Measurements from ENCODE around the gene GOLT1A.

GOLT1A gene

GRCh38 chr1:204259782-204260181 lies 46.0 kb upstream of the GOLT1A start:
- Histone ChIP-seq H3K79me2 (ENCODE audit: insufficient read depth, low read length) (no peaks in the 10 kb centered on the region), H3K9ac (ENCODE audit: low read depth, low read length, poor library complexity, severe bottlenecking) (no peak overlapping the region), H3K4me1 (ENCODE audit: insufficient read depth, low read length, poor library complexity, severe bottlenecking) (peaks cover 4% of the 10 kb centered on the region), H3K4me3 (ENCODE audit: low read length, poor library complexity, severe bottlenecking) (no peak overlapping the region), H3K27me3 (ENCODE audit: insufficient read depth, low read length, poor library complexity, severe bottlenecking) (no peaks in the 10 kb centered on the region), H3K9me2 (replicated peaks; ENCODE audit: low read depth, low read length) (no peaks in the 10 kb centered on the region), H3K4me2 (ENCODE audit: low read depth, low read length, poor library complexity, severe bottlenecking) (no peak overlapping the region), H3K36me3 (ENCODE audit: insufficient read depth, low read length) (no peaks in the 10 kb centered on the region), H3K9me3 (ENCODE audit: insufficient read depth, low read depth, low read length) (no peaks in the 10 kb centered on the region), H3F3A (ENCODE audit: low read depth) (no peaks in the 10 kb centered on the region), H4K20me1 (ENCODE audit: insufficient read depth, low read length, poor library complexity, severe bottlenecking) (no peaks in the 10 kb centered on the region), H2AFZ (ENCODE audit: low read length) (no peak overlapping the region)
- TF ChIP-seq EZH2phosphoT487 (IDR thresholded peaks at IDR 0.05; ENCODE audit: borderline replicate concordance), result no peak
- TF ChIP-seq, protein P1, sequence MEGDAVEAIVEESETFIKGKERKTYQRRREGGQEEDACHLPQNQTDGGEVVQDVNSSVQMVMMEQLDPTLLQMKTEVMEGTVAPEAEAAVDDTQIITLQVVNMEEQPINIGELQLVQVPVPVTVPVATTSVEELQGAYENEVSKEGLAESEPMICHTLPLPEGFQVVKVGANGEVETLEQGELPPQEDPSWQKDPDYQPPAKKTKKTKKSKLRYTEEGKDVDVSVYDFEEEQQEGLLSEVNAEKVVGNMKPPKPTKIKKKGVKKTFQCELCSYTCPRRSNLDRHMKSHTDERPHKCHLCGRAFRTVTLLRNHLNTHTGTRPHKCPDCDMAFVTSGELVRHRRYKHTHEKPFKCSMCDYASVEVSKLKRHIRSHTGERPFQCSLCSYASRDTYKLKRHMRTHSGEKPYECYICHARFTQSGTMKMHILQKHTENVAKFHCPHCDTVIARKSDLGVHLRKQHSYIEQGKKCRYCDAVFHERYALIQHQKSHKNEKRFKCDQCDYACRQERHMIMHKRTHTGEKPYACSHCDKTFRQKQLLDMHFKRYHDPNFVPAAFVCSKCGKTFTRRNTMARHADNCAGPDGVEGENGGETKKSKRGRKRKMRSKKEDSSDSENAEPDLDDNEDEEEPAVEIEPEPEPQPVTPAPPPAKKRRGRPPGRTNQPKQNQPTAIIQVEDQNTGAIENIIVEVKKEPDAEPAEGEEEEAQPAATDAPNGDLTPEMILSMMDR (conservative IDR thresholded peaks at IDR 0.05; ENCODE audit: low read length), result no peak

- TF ChIP-seq EZH2phosphoT487 (IDR thresholded peaks at IDR 0.05; ENCODE audit: borderline replicate concordance), result no peak
- TF ChIP-seq, protein P1 (conservative IDR thresholded peaks at IDR 0.05; ENCODE audit: low read length), result no peak
- no peak overlapping the region for H3K9ac ChIP-seq (ENCODE audit: low read depth, low read length, poor library complexity, severe bottlenecking)
- H3F3A ChIP-seq (ENCODE audit: low read depth), result no peaks in the 10 kb centered on the region
- no peaks in the 10 kb centered on the region for H3K79me2 ChIP-seq (ENCODE audit: insufficient read depth, low read length)
- no peak overlapping the region for H3K4me3 ChIP-seq (ENCODE audit: low read length, poor library complexity, severe bottlenecking)
- H3K36me3 ChIP-seq (ENCODE audit: insufficient read depth, low read length), result no peaks in the 10 kb centered on the region
- H3K9me3 ChIP-seq (ENCODE audit: insufficient read depth, low read depth, low read length), result no peaks in the 10 kb centered on the region
- H3K27me3 ChIP-seq (ENCODE audit: insufficient read depth, low read length, poor library complexity, severe bottlenecking), result no peaks in the 10 kb centered on the region
- H3K4me1 ChIP-seq (ENCODE audit: insufficient read depth, low read length, poor library complexity, severe bottlenecking), result peaks cover 4% of the 10 kb centered on the region
- H3K9me2 ChIP-seq (replicated peaks; ENCODE audit: low read depth, low read length), result no peaks in the 10 kb centered on the region
- no peaks in the 10 kb centered on the region for H4K20me1 ChIP-seq (ENCODE audit: insufficient read depth, low read length, poor library complexity, severe bottlenecking)
- no peak overlapping the region for H3K4me2 ChIP-seq (ENCODE audit: low read depth, low read length, poor library complexity, severe bottlenecking)
- H2AFZ ChIP-seq (ENCODE audit: low read length), result no peak overlapping the region
Measured at GRCh38 chr1:204259196-204259595, 45.4 kb upstream of the GOLT1A start.

GRCh38 chr1:204258213-204259115 lies 44.7 kb upstream of the GOLT1A start:
- TF ChIP-seq, protein P1 (conservative IDR thresholded peaks at IDR 0.05; ENCODE audit: low read length), result peak; percentile 93
- no peak for TF ChIP-seq EZH2phosphoT487 (IDR thresholded peaks at IDR 0.05; ENCODE audit: borderline replicate concordance)
- no peaks in the 10 kb centered on the region for H3F3A ChIP-seq (ENCODE audit: low read depth)
- H4K20me1 ChIP-seq (ENCODE audit: insufficient read depth, low read length, poor library complexity, severe bottlenecking), result no peaks in the 10 kb centered on the region
- no peak overlapping the region for H3K9ac ChIP-seq (ENCODE audit: low read depth, low read length, poor library complexity, severe bottlenecking)
- H3K9me3 ChIP-seq (ENCODE audit: insufficient read depth, low read depth, low read length), result no peaks in the 10 kb centered on the region
- H3K4me2 ChIP-seq (ENCODE audit: low read depth, low read length, poor library complexity, severe bottlenecking), result no peak overlapping the region
- H2AFZ ChIP-seq (ENCODE audit: low read length), result 0 out of 2 replicates have a peak overlapping the region, but pooled peaks have one; percentile 6
- H3K4me3 ChIP-seq (ENCODE audit: low read length, poor library complexity, severe bottlenecking), result no peak overlapping the region
- H3K79me2 ChIP-seq (ENCODE audit: insufficient read depth, low read length), result no peaks in the 10 kb centered on the region
- no peaks in the 10 kb centered on the region for H3K36me3 ChIP-seq (ENCODE audit: insufficient read depth, low read length)
- no peaks in the 10 kb centered on the region for H3K9me2 ChIP-seq (replicated peaks; ENCODE audit: low read depth, low read length)
- no peaks in the 10 kb centered on the region for H3K27me3 ChIP-seq (ENCODE audit: insufficient read depth, low read length, poor library complexity, severe bottlenecking)
- H3K4me1 ChIP-seq (ENCODE audit: insufficient read depth, low read length, poor library complexity, severe bottlenecking), result peaks cover 4% of the 10 kb centered on the region
